AG10803 (cell line): ENCODE measurements around the gene OR10A2.

ENCODE experiments used
- DNase-seq: peaks from one replicate; pipeline ENCODE4 v3.0.0; 2010; ENCODE audit warnings: low read depth
- H3K4me3 ChIP-seq: 2 replicates; pipeline ENCODE4 v1.5.1; 2011; ENCODE audit warnings: mild to moderate bottlenecking, low read length, control low read depth
- CTCF ChIP-seq: conservative IDR thresholded peaks from 2 replicates; pipeline ENCODE4 v1.5.1; 2011; ENCODE audit warnings: mild to moderate bottlenecking, low read length, control low read depth, inconsistent platforms

Gene OR10A2

GRCh38 chr11:6855971-6856541 lies 6.8 kb upstream of the OR10A2 start:
- peak; percentile 13 for DNase-seq

GRCh38 chr11:6856871-6857270 lies 6.0 kb upstream of the OR10A2 start:
- no peak for DNase-seq
- TF ChIP-seq CTCF, result no peak
- no peak overlapping the region for H3K4me3 ChIP-seq

More at GRCh38 chr11:6855971-6856541, 6.8 kb upstream of the OR10A2 start:
- TF ChIP-seq CTCF, result no peak
- no peak overlapping the region for H3K4me3 ChIP-seq

GRCh38 chr11:6864438-6864837 lies 1.6 kb downstream of the OR10A2 start:
- peak; percentile 2 for DNase-seq
- no peak for TF ChIP-seq CTCF
- no peak overlapping the region for H3K4me3 ChIP-seq

- no peak for TF ChIP-seq CTCF
- no peak for DNase-seq
- H3K4me3 ChIP-seq, result no peak overlapping the region
Observed at GRCh38 chr11:6871278-6871677, 8.4 kb downstream of the OR10A2 start.

- DNase-seq, result no peak
- H3K4me3 ChIP-seq, result no peak overlapping the region
- TF ChIP-seq CTCF, result no peak
Observed at GRCh38 chr11:6875761-6876160, 12.9 kb downstream of the OR10A2 start.

- DNase-seq, result no peak
- no peak within 1 kb of the TSS for H3K4me3 ChIP-seq
- no peak for TF ChIP-seq CTCF
Observed at GRCh38 chr11:6876325-6876724, 13.5 kb downstream of the OR10A2 start, which contains the start of gene OR10A4. OR10A4 (plus strand) TSS chr11:6876625; CDS start chr11:6876648, 23 bp downstream.

- DNase-seq, result no peak
- no peak overlapping the region for H3K4me3 ChIP-seq
- TF ChIP-seq CTCF, result no peak
Observed at GRCh38 chr11:6876914-6877313, 14.1 kb downstream of the OR10A2 start.
